HCT116 (cell line): ENCODE measurements around the gene TFIP11. TPM values are rescaled to one million over a fixed set of nuclear protein-coding genes. Genes with fewer than 3 reads are reported as not detected.

Experiments used
- ATAC-seq: fragments of 200-7000 bp; cut with Tn5 transposase; 2 replicates; pipeline ENCODE4 v1.9.1; 2020; ENCODE audit warnings: mild to moderate bottlenecking, moderate library complexity
- BruUV-seq: library from RNA; stranded (reverse); fragments of 400-500 nt; replicated peaks from 2 replicates; lab custom pipeline; 2021; lab: Mats Ljungman, UMichigan
- CTCF ChIA-PET: fragments of 300-600 bp; sonication (Branson Sonifier 250); formaldehyde crosslinking; loops from one replicate; lab custom pipeline; 2021; ENCODE audit warnings: antibody characterized with exemption; lab: Charles Lee
- POLR2A ChIA-PET: fragments of 300-600, 350-600 bp; sonication (Branson Sonifier 250); formaldehyde crosslinking; loops from one replicate; lab custom pipeline; 2021; ENCODE audit warnings: antibody characterized with exemption; lab: Charles Lee
- RAD21 ChIA-PET, 2 experiments: fragments of 300-600 bp; sonication (Branson Sonifier 250); formaldehyde crosslinking; loops; one replicate each; lab custom pipeline; 2023; ENCODE audit warnings: low total read pairs in 2 of 2; ENCODE audit not compliant: uncharacterized antibody in 2 of 2, unreplicated experiment in 2 of 2, low non-redundant PET in 1 of 2; lab: Charles Lee
- DNase-seq: peaks from one replicate; pipeline ENCODE4 v3.0.0-alpha.2; 2010; ENCODE audit warnings: low read depth, low spot score
- H2AFZ ChIP-seq: fragments of 200-600 bp; shearing (Covaris generic), sonication (generic); 2 replicates; pipeline ENCODE4 v1.6.1; 2017; ENCODE audit warnings: low read depth, mixed run types, mixed read lengths, antibody characterized with exemption, low read length; ENCODE audit not compliant: poor library complexity, severe bottlenecking
- H3K27ac ChIP-seq: 2 replicates; pipeline ENCODE4 v1.5.1; 2012; ENCODE audit warnings: low read depth, low read length
- H3K27me3 ChIP-seq: fragments of 200-600 bp; sonication (generic); 2 replicates; pipeline ENCODE4 v1.6.1; 2016; ENCODE audit warnings: mixed run types, low read length, mixed read lengths; ENCODE audit not compliant: insufficient read depth
- H3K36me3 ChIP-seq, 2 experiments: fragments of 200-500 bp in 1 of 2; fragments of 200-600 bp in 1 of 2; sonication (Bioruptor generic) in 1 of 2; sonication (generic) in 1 of 2; 2 replicates each; pipeline versions ENCODE4 v1.5.1 to v1.6.1; 2014 to 2016; ENCODE audit warnings: low read length in 2 of 2, inconsistent platforms in 1 of 2, mixed read lengths in 1 of 2, mixed run types in 1 of 2; ENCODE audit not compliant: insufficient read depth in 2 of 2, control insufficient read depth in 1 of 2
- H3K4me1 ChIP-seq, 2 experiments: fragments of 200-600 bp in 1 of 2; sonication (generic) in 1 of 2; 2 replicates each; pipeline versions ENCODE4 v1.5.1 to v1.6.1; 2012 to 2017; ENCODE audit warnings: low read length in 2 of 2, inconsistent platforms in 1 of 2, mild to moderate bottlenecking in 1 of 2, mixed read lengths in 1 of 2, mixed run types in 1 of 2, moderate library complexity in 1 of 2; ENCODE audit not compliant: insufficient read depth in 2 of 2, control insufficient read depth in 1 of 2
- H3K4me2 ChIP-seq: fragments of 200-600 bp; sonication (generic); 2 replicates; pipeline ENCODE4 v1.6.1; 2017; ENCODE audit warnings: mixed run types, low read length, mixed read lengths
- H3K4me3 ChIP-seq, 2 experiments: fragments of 200-600 bp in 1 of 2; sonication (generic) in 1 of 2; replicated peaks in 1 of 2; 2 replicates each; pipeline ENCODE4 v1.5.1; 2011 to 2016; ENCODE audit warnings: low read length in 2 of 2, control low read depth in 1 of 2, low read depth in 1 of 2, mild to moderate bottlenecking in 1 of 2, mixed read lengths in 1 of 2, mixed run types in 1 of 2
- H3K79me2 ChIP-seq: fragments of 200-600 bp; sonication (generic); 2 replicates; pipeline ENCODE4 v1.6.1; 2017; ENCODE audit warnings: mild to moderate bottlenecking, mixed run types, low read length, moderate library complexity, mixed read lengths; ENCODE audit not compliant: insufficient read depth
- H3K9ac ChIP-seq: fragments of 200-600 bp; sonication (generic); 2 replicates; pipeline ENCODE4 v1.6.1; 2016; ENCODE audit warnings: low read length, mixed read lengths
- H3K9me2 ChIP-seq: fragments of 200-600 bp; sonication (generic), shearing (Covaris generic); 2 replicates; pipeline ENCODE4 v1.6.1; 2017; ENCODE audit warnings: mixed run types, mild to moderate bottlenecking, moderate library complexity; ENCODE audit not compliant: insufficient read depth
- H3K9me3 ChIP-seq, 2 experiments: fragments of 200-500 bp in 1 of 2; fragments of 200-600 bp in 1 of 2; sonication (Bioruptor generic) in 1 of 2; sonication (generic) in 1 of 2; 2 replicates each; pipeline ENCODE4 v1.6.1; 2014 to 2017; ENCODE audit warnings: low read length in 2 of 2, mixed read lengths in 2 of 2, inconsistent platforms in 1 of 2, low read depth in 1 of 2, mild to moderate bottlenecking in 1 of 2, mixed run types in 1 of 2, moderate library complexity in 1 of 2; ENCODE audit not compliant: control insufficient read depth in 1 of 2, insufficient read depth in 1 of 2
- H4K20me1 ChIP-seq: fragments of 200-600 bp; sonication (generic), shearing (Covaris generic); 2 replicates; pipeline ENCODE4 v1.6.1; 2017; ENCODE audit warnings: mixed run types, mild to moderate bottlenecking, moderate library complexity; ENCODE audit not compliant: insufficient read depth
- CEBPB ChIP-seq: IDR thresholded peaks from 2 replicates; pipeline ENCODE4 v1.6.1; 2012; ENCODE audit warnings: low read depth
- EGR1 ChIP-seq: IDR thresholded peaks from 2 replicates; pipeline ENCODE4 v1.6.1; 2012; ENCODE audit warnings: low read depth
- ELF1 ChIP-seq: IDR thresholded peaks from 2 replicates; pipeline ENCODE4 v1.6.1; 2012; ENCODE audit warnings: low read depth, borderline replicate concordance
- EZH2 ChIP-seq: fragments of 200-600 bp; sonication (generic); IDR thresholded peaks from 2 replicates; pipeline ENCODE4 v1.6.1; 2017; ENCODE audit warnings: antibody characterized with exemption, mixed run types
- FOSL1 ChIP-seq: IDR thresholded peaks from 2 replicates; pipeline ENCODE4 v1.6.1; 2012; ENCODE audit warnings: low read depth
- JUND ChIP-seq: IDR thresholded peaks from 2 replicates; pipeline ENCODE4 v1.6.1; 2012
- POLR2AphosphoS5 ChIP-seq: IDR thresholded peaks from 2 replicates; pipeline ENCODE4 v1.6.1; 2011; ENCODE audit warnings: mild to moderate bottlenecking, low read depth, low read length, moderate library complexity
- RAD21 ChIP-seq: IDR thresholded peaks from 2 replicates; pipeline ENCODE4 v1.6.1; 2012; ENCODE audit warnings: low read depth, mild to moderate bottlenecking
- SIN3A ChIP-seq: IDR thresholded peaks from 2 replicates; pipeline ENCODE4 v1.6.1; 2012; ENCODE audit warnings: low read depth
- SP1 ChIP-seq: IDR thresholded peaks from 2 replicates; pipeline ENCODE4 v1.6.1; 2012; ENCODE audit warnings: low read depth
- YY1 ChIP-seq: IDR thresholded peaks from 2 replicates; pipeline ENCODE4 v1.6.1; 2011; ENCODE audit warnings: low read length, low read depth, moderate library complexity, mild to moderate bottlenecking; ENCODE audit not compliant: insufficient replicate concordance; ENCODE audit errors: extremely low read depth
- intact Hi-C: fragments of 100-400 bp; cut with micrococcal nuclease; formaldehyde crosslinking; loops from 2 replicates; pipeline ENCODE4 v1.10.0; 2022
- total RNA-seq: library from RNA; stranded (reverse); gene quantifications from one replicate; pipeline ENCODE4 v1.2.1, GENCODE V29; 2021; ENCODE audit not compliant: unreplicated experiment
- TF ChIP-seq, protein P1 (sequence below): IDR thresholded peaks from 2 replicates; pipeline ENCODE4 v1.6.1; 2011; ENCODE audit warnings: mild to moderate bottlenecking, low read length, moderate library complexity; ENCODE audit not compliant: insufficient replicate concordance; ENCODE audit errors: extremely low read depth
- TF ChIP-seq, protein P2 (sequence below): IDR thresholded peaks from 2 replicates; pipeline ENCODE4 v1.6.1; 2012
- TF ChIP-seq, protein P3 (sequence below), 3 experiments: fragments of 200-600 bp in 1 of 3; sonication (generic) in 1 of 3; IDR thresholded peaks in 2 of 3; conservative IDR thresholded peaks in 1 of 3; 2 replicates each; pipeline ENCODE4 v1.5.1; 2012 to 2017; ENCODE audit warnings: low read depth in 2 of 3, low read length in 2 of 3, antibody characterized with exemption in 1 of 3, borderline replicate concordance in 1 of 3, control low read depth in 1 of 3, mild to moderate bottlenecking in 1 of 3, mixed read lengths in 1 of 3, mixed run types in 1 of 3, moderate library complexity in 1 of 3; ENCODE audit not compliant: insufficient read depth in 1 of 3
- TF ChIP-seq, protein P4 (sequence below): IDR thresholded peaks from 2 replicates; pipeline ENCODE4 v1.6.1; 2012; ENCODE audit warnings: low read depth

The TFIP11 gene
- total RNA-seq, 1 experiment from 2014 or later, result 28.1 TPM

DNA sequence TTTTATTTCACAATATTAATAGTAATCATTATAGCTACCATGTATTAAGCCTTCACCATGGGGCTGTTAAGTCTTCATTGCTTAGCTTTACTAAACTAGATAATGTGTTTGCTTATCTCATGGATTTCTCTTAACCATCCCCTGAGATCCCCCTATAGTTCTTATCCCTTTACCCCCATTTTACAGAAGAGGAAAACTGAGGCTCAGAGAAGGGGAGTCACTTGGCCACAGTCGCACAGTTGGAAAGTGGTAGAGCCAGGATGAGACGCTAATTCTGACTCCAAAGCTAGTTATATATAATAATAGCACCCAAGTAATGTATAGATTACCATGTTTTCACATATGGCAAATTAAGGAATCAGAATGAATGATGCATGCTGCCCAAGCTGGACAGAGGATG, 9.7 kb upstream of the TFIP11 start (continued):
- TF ChIP-seq YY1 (no peak), ELF1 (no peak), RAD21 (no peak), EGR1 (no peak), POLR2AphosphoS5 (no peak), CEBPB (no peak)

DNA sequence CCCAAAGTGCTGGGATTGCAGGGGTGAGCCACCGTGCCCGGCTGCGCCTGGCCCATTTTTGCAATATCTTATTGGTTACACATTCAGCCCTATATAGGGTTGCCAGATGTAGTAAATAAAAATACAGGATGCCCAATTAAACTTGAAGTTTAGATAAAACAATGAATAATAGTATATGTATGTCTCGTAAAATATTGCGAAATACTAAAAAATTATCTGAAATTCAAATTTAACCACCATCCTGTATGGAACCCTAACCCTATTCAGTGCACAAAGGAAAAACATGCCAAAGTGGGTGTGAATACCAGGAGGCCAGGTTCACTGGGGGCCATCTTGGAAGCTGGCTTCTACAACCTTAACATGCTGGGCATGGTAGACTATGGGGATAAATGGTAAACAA, 5.2 kb upstream of the TFIP11 start:
- no peak for ATAC-seq
- RAD21 ChIA-PET, result no interaction called here
- Histone ChIP-seq H3K4me1 (peaks cover 7% of the 10 kb centered on the region in 2 experiments; a peak in 2 of 4 replicates), H3K27ac (no peak overlapping the region), H3K9me3 (no peaks in the 10 kb centered on the region), H3K4me2 (no peak overlapping the region), H4K20me1 (no peaks in the 10 kb centered on the region), H3K36me3 (no peaks in the 10 kb centered on the region; a peak in 1 of 4 replicates), H3K9ac (no peak overlapping the region), H3K79me2 (peaks cover 17% of the 10 kb centered on the region), H3K4me3 (no peak overlapping the region), H3K27me3 (no peaks in the 10 kb centered on the region), H2AFZ (no peak overlapping the region), H3K9me2 (no peaks in the 10 kb centered on the region)
- POLR2A ChIA-PET, result no interaction called here
- BruUV-seq, result no TSS peak
- CTCF ChIA-PET, result no interaction called here
- TF ChIP-seq SP1 (no peak), FOSL1 (no peak), EZH2 (no peak), SIN3A (no peak), JUND (no peak)
- TF ChIP-seq, protein P1, sequence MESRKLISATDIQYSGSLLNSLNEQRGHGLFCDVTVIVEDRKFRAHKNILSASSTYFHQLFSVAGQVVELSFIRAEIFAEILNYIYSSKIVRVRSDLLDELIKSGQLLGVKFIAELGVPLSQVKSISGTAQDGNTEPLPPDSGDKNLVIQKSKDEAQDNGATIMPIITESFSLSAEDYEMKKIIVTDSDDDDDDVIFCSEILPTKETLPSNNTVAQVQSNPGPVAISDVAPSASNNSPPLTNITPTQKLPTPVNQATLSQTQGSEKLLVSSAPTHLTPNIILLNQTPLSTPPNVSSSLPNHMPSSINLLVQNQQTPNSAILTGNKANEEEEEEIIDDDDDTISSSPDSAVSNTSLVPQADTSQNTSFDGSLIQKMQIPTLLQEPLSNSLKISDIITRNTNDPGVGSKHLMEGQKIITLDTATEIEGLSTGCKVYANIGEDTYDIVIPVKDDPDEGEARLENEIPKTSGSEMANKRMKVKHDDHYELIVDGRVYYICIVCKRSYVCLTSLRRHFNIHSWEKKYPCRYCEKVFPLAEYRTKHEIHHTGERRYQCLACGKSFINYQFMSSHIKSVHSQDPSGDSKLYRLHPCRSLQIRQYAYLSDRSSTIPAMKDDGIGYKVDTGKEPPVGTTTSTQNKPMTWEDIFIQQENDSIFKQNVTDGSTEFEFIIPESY, result no peak
- TF ChIP-seq, protein P2, sequence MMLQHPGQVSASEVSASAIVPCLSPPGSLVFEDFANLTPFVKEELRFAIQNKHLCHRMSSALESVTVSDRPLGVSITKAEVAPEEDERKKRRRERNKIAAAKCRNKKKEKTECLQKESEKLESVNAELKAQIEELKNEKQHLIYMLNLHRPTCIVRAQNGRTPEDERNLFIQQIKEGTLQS, result no peak
- TF ChIP-seq, protein P3, sequence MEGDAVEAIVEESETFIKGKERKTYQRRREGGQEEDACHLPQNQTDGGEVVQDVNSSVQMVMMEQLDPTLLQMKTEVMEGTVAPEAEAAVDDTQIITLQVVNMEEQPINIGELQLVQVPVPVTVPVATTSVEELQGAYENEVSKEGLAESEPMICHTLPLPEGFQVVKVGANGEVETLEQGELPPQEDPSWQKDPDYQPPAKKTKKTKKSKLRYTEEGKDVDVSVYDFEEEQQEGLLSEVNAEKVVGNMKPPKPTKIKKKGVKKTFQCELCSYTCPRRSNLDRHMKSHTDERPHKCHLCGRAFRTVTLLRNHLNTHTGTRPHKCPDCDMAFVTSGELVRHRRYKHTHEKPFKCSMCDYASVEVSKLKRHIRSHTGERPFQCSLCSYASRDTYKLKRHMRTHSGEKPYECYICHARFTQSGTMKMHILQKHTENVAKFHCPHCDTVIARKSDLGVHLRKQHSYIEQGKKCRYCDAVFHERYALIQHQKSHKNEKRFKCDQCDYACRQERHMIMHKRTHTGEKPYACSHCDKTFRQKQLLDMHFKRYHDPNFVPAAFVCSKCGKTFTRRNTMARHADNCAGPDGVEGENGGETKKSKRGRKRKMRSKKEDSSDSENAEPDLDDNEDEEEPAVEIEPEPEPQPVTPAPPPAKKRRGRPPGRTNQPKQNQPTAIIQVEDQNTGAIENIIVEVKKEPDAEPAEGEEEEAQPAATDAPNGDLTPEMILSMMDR (IDR thresholded peaks at IDR 0.05 in 2 of 3, conservative IDR thresholded peaks at IDR 0.05 in 1 of 3; ENCODE audit: borderline replicate concordance in 1 of 3, insufficient read depth in 1 of 3, low read depth in 2 of 3, low read length in 2 of 3), result no peak
- TF ChIP-seq, protein P4, sequence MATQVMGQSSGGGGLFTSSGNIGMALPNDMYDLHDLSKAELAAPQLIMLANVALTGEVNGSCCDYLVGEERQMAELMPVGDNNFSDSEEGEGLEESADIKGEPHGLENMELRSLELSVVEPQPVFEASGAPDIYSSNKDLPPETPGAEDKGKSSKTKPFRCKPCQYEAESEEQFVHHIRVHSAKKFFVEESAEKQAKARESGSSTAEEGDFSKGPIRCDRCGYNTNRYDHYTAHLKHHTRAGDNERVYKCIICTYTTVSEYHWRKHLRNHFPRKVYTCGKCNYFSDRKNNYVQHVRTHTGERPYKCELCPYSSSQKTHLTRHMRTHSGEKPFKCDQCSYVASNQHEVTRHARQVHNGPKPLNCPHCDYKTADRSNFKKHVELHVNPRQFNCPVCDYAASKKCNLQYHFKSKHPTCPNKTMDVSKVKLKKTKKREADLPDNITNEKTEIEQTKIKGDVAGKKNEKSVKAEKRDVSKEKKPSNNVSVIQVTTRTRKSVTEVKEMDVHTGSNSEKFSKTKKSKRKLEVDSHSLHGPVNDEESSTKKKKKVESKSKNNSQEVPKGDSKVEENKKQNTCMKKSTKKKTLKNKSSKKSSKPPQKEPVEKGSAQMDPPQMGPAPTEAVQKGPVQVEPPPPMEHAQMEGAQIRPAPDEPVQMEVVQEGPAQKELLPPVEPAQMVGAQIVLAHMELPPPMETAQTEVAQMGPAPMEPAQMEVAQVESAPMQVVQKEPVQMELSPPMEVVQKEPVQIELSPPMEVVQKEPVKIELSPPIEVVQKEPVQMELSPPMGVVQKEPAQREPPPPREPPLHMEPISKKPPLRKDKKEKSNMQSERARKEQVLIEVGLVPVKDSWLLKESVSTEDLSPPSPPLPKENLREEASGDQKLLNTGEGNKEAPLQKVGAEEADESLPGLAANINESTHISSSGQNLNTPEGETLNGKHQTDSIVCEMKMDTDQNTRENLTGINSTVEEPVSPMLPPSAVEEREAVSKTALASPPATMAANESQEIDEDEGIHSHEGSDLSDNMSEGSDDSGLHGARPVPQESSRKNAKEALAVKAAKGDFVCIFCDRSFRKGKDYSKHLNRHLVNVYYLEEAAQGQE, result no peak
- DNase-seq, result no peak
- intact Hi-C loops, result no loop called here
